Endothelial cell of umbilical vein (primary cell): ENCODE data around the gene FBXW11. TPM values are rescaled to one million over a fixed set of nuclear protein-coding genes. Genes with fewer than 3 reads are reported as not detected.

ENCODE experiments used
- BruUV-seq: library from RNA; stranded (reverse); fragments of 400-500 nt; replicated peaks from 2 replicates; lab custom pipeline; 2021; lab: Mats Ljungman, UMichigan
- CTCF ChIA-PET: fragments of 300-600, 350-600 bp; sonication (Branson Sonifier 250); formaldehyde crosslinking; loops from one replicate; lab custom pipeline; 2021; ENCODE audit warnings: antibody characterized with exemption, inconsistent platforms; lab: Charles Lee
- POLR2A ChIA-PET: fragments of 300-600, 350-600 bp; sonication (Branson Sonifier 250); formaldehyde crosslinking; loops from one replicate; lab custom pipeline; 2021; ENCODE audit warnings: antibody characterized with exemption, inconsistent platforms; lab: Charles Lee
- DNase-seq: peaks from one replicate; pipeline ENCODE4 v3.0.0-alpha.2; 2011; ENCODE audit warnings: low read depth, low spot score
- FAIRE-seq: peaks from 2 replicates; lab custom pipeline; 2011; peaks lifted over from hg19 to GRCh38; lab: Jason Lieb, UNC
- H2AFZ ChIP-seq: 2 replicates; pipeline ENCODE4 v1.6.0; 2012; ENCODE audit warnings: low read depth, low read length, control low read depth, inconsistent platforms
- H3K27ac ChIP-seq: 2 replicates; pipeline ENCODE4 v1.5.1; 2011; ENCODE audit warnings: low read depth, mild to moderate bottlenecking, control low read depth, low read length, moderate library complexity; ENCODE audit not compliant: insufficient read depth
- H3K27me3 ChIP-seq, 2 experiments: 2 replicates each; pipeline versions ENCODE4 v1.6.0 to v1.6.1; 2011; ENCODE audit warnings: low read length in 2 of 2, mixed read lengths in 1 of 2; ENCODE audit not compliant: control insufficient read depth in 2 of 2, insufficient read depth in 2 of 2
- H3K36me3 ChIP-seq, 2 experiments: 2 replicates in 1 of 2; 3 replicates in 1 of 2; pipeline ENCODE4 v1.5.1; 2011; ENCODE audit warnings: low read length in 2 of 2, mild to moderate bottlenecking in 1 of 2, moderate library complexity in 1 of 2; ENCODE audit not compliant: control insufficient read depth in 2 of 2, insufficient read depth in 2 of 2; ENCODE audit errors: extremely low read depth in 1 of 2
- H3K4me1 ChIP-seq: 3 replicates; pipeline ENCODE4 v1.5.1; 2011; ENCODE audit warnings: mild to moderate bottlenecking, low read length; ENCODE audit not compliant: control insufficient read depth, insufficient read depth; ENCODE audit errors: extremely low read depth
- H3K4me2 ChIP-seq: 2 replicates; pipeline ENCODE4 v1.6.1; 2011; ENCODE audit warnings: low read length, control low read depth, mixed read lengths; ENCODE audit not compliant: insufficient read depth
- H3K4me3 ChIP-seq, 3 experiments: fragments of 200-600 bp in 1 of 3; sonication (generic), shearing (Covaris generic) in 1 of 3; replicated peaks in 1 of 3; 2 replicates each; pipeline ENCODE4 v1.5.1; 2011 to 2016; ENCODE audit warnings: control low read depth in 3 of 3, low read length in 3 of 3, mild to moderate bottlenecking in 2 of 3, inconsistent platforms in 1 of 3, low read depth in 1 of 3, moderate library complexity in 1 of 3; ENCODE audit not compliant: insufficient read depth in 1 of 3
- H3K79me2 ChIP-seq: 2 replicates; pipeline ENCODE4 v1.6.0; 2012; ENCODE audit warnings: low read length, inconsistent platforms; ENCODE audit not compliant: control insufficient read depth, insufficient read depth
- H3K9ac ChIP-seq: replicated peaks from 2 replicates; pipeline ENCODE3; 2011; ENCODE audit warnings: low read length, control low read depth; ENCODE audit not compliant: insufficient read depth; ENCODE audit errors: extremely low read depth
- H3K9me1 ChIP-seq: replicated peaks from 3 replicates; pipeline ENCODE4 v1.6.0; 2011; ENCODE audit warnings: mild to moderate bottlenecking, low read length; ENCODE audit not compliant: control insufficient read depth, insufficient read depth; ENCODE audit errors: extremely low read depth
- H3K9me3 ChIP-seq: replicated peaks from 2 replicates; pipeline ENCODE4 v1.5.1; 2012; ENCODE audit warnings: low read length, inconsistent platforms; ENCODE audit not compliant: control insufficient read depth, insufficient read depth
- H4K20me1 ChIP-seq: replicated peaks from 2 replicates; pipeline ENCODE3; 2011; ENCODE audit warnings: mild to moderate bottlenecking, low read length; ENCODE audit not compliant: control insufficient read depth, insufficient read depth; ENCODE audit errors: extremely low read depth
- CTCF ChIP-seq, 2 donors: IDR thresholded peaks; 1 replicate in 1 of 2; 2 replicates in 1 of 2; pipeline ENCODE4 v1.5.1; 2011; ENCODE audit warnings: low read length in 2 of 2, mild to moderate bottlenecking in 2 of 2, moderate library complexity in 2 of 2, control low read depth in 1 of 2, inconsistent platforms in 1 of 2, low read depth in 1 of 2; ENCODE audit not compliant: insufficient read depth in 1 of 2; ENCODE audit errors: extremely low read depth in 1 of 2
- FOS ChIP-seq: IDR thresholded peaks from 2 replicates; pipeline ENCODE4 v1.6.1; 2011; ENCODE audit warnings: mild to moderate bottlenecking, low read length, moderate library complexity, borderline replicate concordance; ENCODE audit not compliant: insufficient read depth
- JUN ChIP-seq: IDR thresholded peaks from 2 replicates; pipeline ENCODE4 v1.6.1; 2011; ENCODE audit warnings: borderline replicate concordance, low read depth; ENCODE audit not compliant: insufficient read length, insufficient read depth
- MYC ChIP-seq: IDR thresholded peaks from one replicate; pipeline ENCODE4 v1.6.1; 2011; ENCODE audit warnings: mild to moderate bottlenecking, low read depth, low read length
- POLR2A ChIP-seq: IDR thresholded peaks from 2 replicates; pipeline ENCODE4 v1.6.1; 2012; ENCODE audit warnings: low read depth, mild to moderate bottlenecking, control low read depth, low read length
- dilution Hi-C: fragments of 300-500 bp; cut with MboI; formaldehyde crosslinking; loops from one replicate; pipeline ENCODE4 v1.15.0; 2019; ENCODE audit warnings: low sequenced_read_pairs; ENCODE audit not compliant: extremely low pct_ligation_motif_present
- intact Hi-C: fragments of 100-400 bp; cut with micrococcal nuclease; formaldehyde crosslinking; loops from one replicate; pipeline ENCODE4 v1.10.0; 2022
- polyA plus RNA-seq, 4 experiments: library from polyadenylated mRNA; depleted of rRNA in 3 of 4; stranded (reverse) in 3 of 4; unstranded in 1 of 4; fragments of >200 nt; gene quantifications; 2 replicates each; pipeline versions ENCODE4 v1.2.1 to v1.2.3, GENCODE V29; 2011 to 2012; ENCODE audit warnings: missing spikeins in 1 of 4
- total RNA-seq: library from RNA; stranded (reverse); gene quantifications from 2 replicates; pipeline ENCODE4 v1.2.3, GENCODE V29; 2021

Gene FBXW11
- total and polyA plus RNA-seq, 2 donors (not counting 3 experiments of a cell fraction or from before 2014, with no cell fraction given), result 30.7 to 44.7 TPM

- H4K20me1 ChIP-seq, result peaks cover 29% of the 10 kb centered on the region
- no peak overlapping the region for H3K9ac ChIP-seq
- H3K4me1 ChIP-seq, result peaks cover 24% of the 10 kb centered on the region
- no TSS peak for BruUV-seq
- TF ChIP-seq MYC (no peak), FOS (no peak), CTCF (IDR thresholded peaks at IDR 0.05; ENCODE audit: extremely low read depth in 1 of 2, insufficient read depth in 1 of 2, low read depth in 1 of 2, low read length in 2 of 2) (no peak), POLR2A (no peak), JUN (no peak)
- FAIRE-seq, result no peak
- dilution Hi-C loops, result no loop called here
- H3K27ac ChIP-seq, result no peak overlapping the region
- H3K4me3 ChIP-seq, result no peak overlapping the region
- H3K4me2 ChIP-seq, result no peak overlapping the region
- H3K36me3 ChIP-seq, result no peaks in the 10 kb centered on the region
- intact Hi-C loops, result no loop called here
- POLR2A ChIA-PET, result no interaction called here
- no peak for DNase-seq
- no peaks in the 10 kb centered on the region for H3K9me3 ChIP-seq
- no peak overlapping the region for H2AFZ ChIP-seq
- CTCF ChIA-PET, result interaction anchor here (0.8 to 1.1 kb wide), 4 partner anchors 11 to 42 kb away, joined by 3 to 4 read pairs (median 3); no protein-coding TSS in a partner anchor
- no peaks in the 10 kb centered on the region for H3K9me1 ChIP-seq
- no peaks in the 10 kb centered on the region for H3K27me3 ChIP-seq
- H3K79me2 ChIP-seq, result peaks cover 70% of the 10 kb centered on the region
These were observed 55.2 kb downstream of the FBXW11 start for GRCh38 chr5:171951218-171951617.
